ENCODE results near the gene ARHGAP24. TPM values are rescaled to one million over a fixed set of nuclear protein-coding genes. Genes with fewer than 3 reads are reported as not detected.

The ARHGAP24 gene
- total and polyA plus RNA-seq, 12 donors, result 6.7 to 35.5 (median 23.9) TPM

DNA sequence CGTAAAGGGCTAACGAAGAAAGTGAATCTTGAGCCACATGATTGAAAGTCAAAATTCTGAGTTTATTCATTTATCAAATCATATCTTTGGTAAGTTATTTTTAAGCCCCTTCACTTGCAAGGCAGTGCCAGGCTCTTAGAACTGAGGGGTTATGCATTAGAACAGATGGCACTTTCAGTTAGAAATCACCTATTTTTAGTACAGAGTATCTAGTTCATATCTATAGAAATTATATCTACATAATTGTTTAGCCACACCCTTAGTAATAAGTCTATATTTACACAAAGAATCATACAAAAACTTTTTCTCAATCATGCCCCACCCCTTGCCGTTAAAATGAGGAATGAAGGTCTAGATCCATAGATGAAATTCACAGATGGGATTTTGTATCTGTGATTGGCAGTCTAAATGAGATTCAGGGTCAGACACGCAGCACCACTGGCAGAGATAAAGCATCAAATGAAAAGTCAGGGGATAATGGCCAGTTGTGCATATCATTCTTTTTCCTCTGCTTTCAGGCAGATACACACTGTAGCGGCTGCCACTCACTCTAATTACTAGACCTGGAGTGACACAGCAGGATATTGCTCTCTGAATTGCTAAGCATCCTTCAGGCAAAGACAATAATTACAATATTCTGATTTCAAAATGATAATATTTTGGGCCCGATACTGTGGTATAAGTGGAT lies 444.4 kb downstream of the ARHGAP24 start:
- no peak for TF ChIP-seq CTCF (IDR thresholded peaks at IDR 0.05)
- intact Hi-C loops (cut with DNase I), result no loop called here
- Histone ChIP-seq H3K4me3 (no peak overlapping the region), H3K27me3 (no peaks in the 10 kb centered on the region), H3K9me3 (peaks cover 0 to 8% (median 0%) of the 10 kb centered on the region in 11 donors), H3K36me3 (no peaks in the 10 kb centered on the region), H3K4me1 (no peaks in the 10 kb centered on the region), H3K27ac (no peak overlapping the region)
- ATAC-seq (no peak), DNase-seq (no peak)
- 89 to 91% methylated on average over 6 of the region's 6 CpGs for WGBS, 2 donors

DNA sequence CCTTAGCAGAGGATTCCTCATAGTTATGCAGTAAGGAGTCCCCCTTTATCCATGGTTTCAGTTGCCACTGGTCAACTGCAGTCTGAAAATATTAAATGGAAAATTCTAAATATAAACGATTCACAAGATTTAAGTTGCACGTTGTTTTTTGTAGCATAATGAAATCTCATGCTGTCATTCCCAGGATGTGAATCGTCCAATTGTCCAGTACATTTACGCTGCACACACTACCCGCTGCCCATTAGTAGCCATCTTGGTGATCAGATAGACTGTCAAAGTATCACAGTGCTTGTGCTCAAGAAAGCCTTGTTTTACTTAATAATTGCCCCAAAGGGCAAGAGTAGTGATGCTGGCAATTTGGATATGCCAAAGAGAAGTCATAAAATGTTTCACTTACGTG lies 450.1 kb downstream of the ARHGAP24 start:
- H3K4me3 ChIP-seq, result no peak overlapping the region
- WGBS, 2 donors, result 93 to 97% methylated on average over 6 of the region's 6 CpGs
- no peaks in the 10 kb centered on the region for H3K36me3 ChIP-seq
- no peak overlapping the region for H3K27ac ChIP-seq
- no peak for ATAC-seq
- intact Hi-C loops (cut with DNase I), result no loop called here
- TF ChIP-seq CTCF (IDR thresholded peaks at IDR 0.05), result no peak
- peaks cover 0 to 31% (median 23%) of the 10 kb centered on the region in 9 donors for H3K4me1 ChIP-seq
- H3K9me3 ChIP-seq, result no peaks in the 10 kb centered on the region
- no peak for DNase-seq
- no peaks in the 10 kb centered on the region for H3K27me3 ChIP-seq

DNA sequence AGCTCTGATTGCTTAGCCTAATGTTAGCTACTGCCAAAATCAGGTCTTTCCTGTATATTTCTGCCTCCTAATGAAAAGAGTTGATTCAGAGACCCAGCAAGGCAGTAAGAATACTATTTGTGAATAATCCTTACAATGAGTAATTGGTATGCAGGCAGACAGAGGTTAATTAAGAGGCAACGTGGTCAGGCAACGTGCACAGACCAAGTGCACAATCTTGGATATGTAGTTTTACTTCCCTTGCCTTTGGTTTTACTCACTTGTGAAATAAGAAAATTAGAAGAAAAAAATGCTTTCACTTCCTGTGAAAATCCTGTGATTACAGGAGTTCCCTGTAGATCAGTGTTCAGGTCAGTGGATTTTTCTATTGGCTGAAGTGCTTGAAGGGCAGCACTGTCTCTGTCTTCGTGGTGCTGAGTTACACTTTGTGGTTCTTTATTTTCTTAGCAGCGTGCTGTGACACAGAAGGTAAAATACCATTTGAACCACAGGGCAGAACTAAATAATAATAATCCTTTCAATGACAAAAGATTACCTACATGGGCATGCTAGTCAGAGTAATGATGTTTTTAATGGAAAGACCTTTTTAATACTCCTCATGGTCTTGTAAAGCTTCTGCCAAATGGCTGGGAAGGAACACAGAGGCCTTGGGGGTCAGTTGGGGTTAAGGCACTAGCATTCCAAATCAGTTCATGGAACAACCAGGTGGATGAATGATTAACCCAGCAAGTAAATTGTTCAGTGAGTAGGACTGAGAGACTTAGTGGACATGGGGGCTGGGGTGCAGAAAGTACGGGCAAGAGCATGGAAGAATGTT lies 454.0 kb downstream of the ARHGAP24 start:
- Histone ChIP-seq H3K27ac (peak overlapping the region in 2 of 10 donors; percentile 23 to 40), H3K4me1 (peaks cover 6 to 70% (median 45%) of the 10 kb centered on the region in 9 donors), H3K9me3 (no peaks in the 10 kb centered on the region), H3K4me3 (no peak overlapping the region), H3K27me3 (no peaks in the 10 kb centered on the region), H3K36me3 (no peaks in the 10 kb centered on the region)
- WGBS, 2 donors, result 71 to 73% methylated on average over 5 of the region's 5 CpGs
- ATAC-seq (peak in 1 of 8 donors; percentile 37), DNase-seq (no peak)
- no peak for TF ChIP-seq CTCF (IDR thresholded peaks at IDR 0.05)
- intact Hi-C loops (cut with DNase I), result no loop called here

DNA sequence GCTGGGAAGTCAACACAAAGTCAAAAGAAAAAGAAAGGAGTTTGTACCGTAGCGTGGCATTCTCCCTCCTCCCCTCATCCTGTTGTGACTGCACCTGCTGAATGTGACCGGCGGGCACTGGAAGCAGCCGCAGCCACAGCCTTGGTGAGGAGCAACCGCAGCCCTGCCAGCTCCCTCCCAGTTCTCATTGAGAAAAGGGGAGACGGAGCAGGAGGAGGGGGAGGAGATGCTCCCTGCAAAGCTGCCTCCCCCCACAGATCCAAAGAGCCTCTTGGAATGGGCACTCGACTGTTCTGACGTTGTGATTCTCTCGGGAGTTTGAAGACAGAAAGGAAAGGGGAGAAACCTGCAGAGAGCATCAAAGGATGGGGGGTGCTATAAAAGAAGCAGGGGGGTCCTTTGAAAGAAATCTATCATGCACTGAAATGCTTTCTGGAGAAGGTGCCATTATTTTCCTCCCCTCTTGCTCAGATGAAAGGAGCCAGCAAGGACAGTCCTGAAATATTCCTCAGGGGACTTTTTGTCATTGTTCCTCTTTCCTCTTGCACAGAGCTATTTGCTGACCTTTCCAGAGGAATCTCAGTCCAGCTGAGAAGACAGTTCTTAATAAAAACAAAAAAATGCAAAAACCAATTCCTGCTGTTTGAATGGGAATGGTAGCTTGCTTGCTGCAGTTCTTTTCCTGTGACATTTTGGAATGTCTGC lies 455.2 kb downstream of the ARHGAP24 start:
- H3K4me1 ChIP-seq, result peaks cover 6 to 73% (median 45%) of the 10 kb centered on the region in 9 donors
- no peak for DNase-seq
- H3K36me3 ChIP-seq, result no peaks in the 10 kb centered on the region
- 30 to 41% methylated on average over 10 of the region's 10 CpGs for WGBS, 2 donors
- intact Hi-C loops (cut with DNase I), result no loop called here
- no peaks in the 10 kb centered on the region for H3K27me3 ChIP-seq
- peak overlapping the region in 5 of 10 donors; percentile 16 to 61 (median 39) for H3K27ac ChIP-seq
- TF ChIP-seq CTCF (IDR thresholded peaks at IDR 0.05), result no peak
- peak overlapping the region in 5 of 10 donors; percentile 10 to 32 (median 19) for H3K4me3 ChIP-seq
- no peaks in the 10 kb centered on the region for H3K9me3 ChIP-seq
- peak in 5 of 8 donors; percentile 33 to 54 (median 41) for ATAC-seq
